Uterus (tissue), 2 donors: ENCODE data around the gene MYL11.

Source experiments
- POLR2A ChIP-seq, 2 donors: fragments of 450-650 bp; IDR thresholded peaks; one replicate each; pipeline ENCODE4 v1.6.1; 2016; ENCODE audit warnings: antibody characterized with exemption in 2 of 2, mild to moderate bottlenecking in 1 of 2, moderate library complexity in 1 of 2
- TF ChIP-seq, protein P1 (sequence below), 4 experiments: fragments of 200-600 bp in 2 of 4; fragments of 450-650 bp in 2 of 4; sonication (generic) in 2 of 4; IDR thresholded peaks; one replicate each; pipeline ENCODE4 v1.5.1; 2016 to 2019; ENCODE audit warnings: antibody characterized with exemption in 4 of 4, mild to moderate bottlenecking in 2 of 4, moderate library complexity in 1 of 4

DNA sequence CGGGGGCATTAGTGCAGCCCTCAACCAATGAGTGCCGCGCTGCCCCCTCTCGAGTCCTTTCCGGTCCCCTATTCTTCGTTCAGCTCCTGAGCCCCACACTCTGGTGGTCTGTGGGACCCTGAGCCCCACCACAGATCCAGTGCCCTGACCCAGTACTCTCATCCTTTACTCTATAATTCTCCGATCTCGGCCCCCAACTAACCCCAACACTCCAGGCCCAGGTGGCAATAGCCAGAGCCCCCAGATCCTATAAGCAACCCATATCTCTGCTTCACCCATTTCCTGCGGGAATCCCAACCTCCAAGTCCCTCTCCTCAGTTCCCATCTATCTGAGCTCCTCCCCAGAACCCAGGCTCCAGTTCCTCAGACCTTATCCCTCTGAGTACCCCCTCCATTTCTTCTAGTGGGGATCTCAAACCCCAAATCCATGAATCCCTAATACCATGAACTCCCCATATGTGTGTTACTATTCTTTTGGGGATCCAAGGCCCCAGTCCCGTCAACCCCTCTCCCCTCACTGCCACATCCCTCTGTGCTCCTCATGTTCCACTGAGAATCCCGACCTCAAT, 3.3 kb upstream of the MYL11 start:
- TF ChIP-seq, protein P1, sequence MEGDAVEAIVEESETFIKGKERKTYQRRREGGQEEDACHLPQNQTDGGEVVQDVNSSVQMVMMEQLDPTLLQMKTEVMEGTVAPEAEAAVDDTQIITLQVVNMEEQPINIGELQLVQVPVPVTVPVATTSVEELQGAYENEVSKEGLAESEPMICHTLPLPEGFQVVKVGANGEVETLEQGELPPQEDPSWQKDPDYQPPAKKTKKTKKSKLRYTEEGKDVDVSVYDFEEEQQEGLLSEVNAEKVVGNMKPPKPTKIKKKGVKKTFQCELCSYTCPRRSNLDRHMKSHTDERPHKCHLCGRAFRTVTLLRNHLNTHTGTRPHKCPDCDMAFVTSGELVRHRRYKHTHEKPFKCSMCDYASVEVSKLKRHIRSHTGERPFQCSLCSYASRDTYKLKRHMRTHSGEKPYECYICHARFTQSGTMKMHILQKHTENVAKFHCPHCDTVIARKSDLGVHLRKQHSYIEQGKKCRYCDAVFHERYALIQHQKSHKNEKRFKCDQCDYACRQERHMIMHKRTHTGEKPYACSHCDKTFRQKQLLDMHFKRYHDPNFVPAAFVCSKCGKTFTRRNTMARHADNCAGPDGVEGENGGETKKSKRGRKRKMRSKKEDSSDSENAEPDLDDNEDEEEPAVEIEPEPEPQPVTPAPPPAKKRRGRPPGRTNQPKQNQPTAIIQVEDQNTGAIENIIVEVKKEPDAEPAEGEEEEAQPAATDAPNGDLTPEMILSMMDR (IDR thresholded peaks at IDR 0.05): no peak
- TF ChIP-seq POLR2A (IDR thresholded peaks at IDR 0.05): no peak
